ENCODE results near the gene GSDMA.

Gene GSDMA

DNA sequence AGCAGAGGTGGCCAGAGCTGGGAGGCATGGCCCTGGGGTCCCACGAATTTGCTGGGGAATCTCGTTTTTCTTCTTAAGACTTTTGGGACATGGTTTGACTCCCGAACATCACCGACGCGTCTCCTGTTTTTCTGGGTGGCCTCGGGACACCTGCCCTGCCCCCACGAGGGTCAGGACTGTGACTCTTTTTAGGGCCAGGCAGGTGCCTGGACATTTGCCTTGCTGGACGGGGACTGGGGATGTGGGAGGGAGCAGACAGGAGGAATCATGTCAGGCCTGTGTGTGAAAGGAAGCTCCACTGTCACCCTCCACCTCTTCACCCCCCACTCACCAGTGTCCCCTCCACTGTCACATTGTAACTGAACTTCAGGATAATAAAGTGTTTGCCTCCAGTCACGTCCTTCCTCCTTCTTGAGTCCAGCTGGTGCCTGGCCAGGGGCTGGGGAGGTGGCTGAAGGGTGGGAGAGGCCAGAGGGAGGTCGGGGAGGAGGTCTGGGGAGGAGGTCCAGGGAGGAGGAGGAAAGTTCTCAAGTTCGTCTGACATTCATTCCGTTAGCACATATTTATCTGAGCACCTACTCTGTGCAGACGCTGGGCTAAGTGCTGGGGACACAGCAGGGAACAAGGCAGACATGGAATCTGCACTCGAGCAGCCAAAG lies 54.7 kb downstream of the GSDMA start:
- no peak for DNase-seq (ENCODE audit: extremely low spot score, insufficient read length, low read depth)
- no peak for FAIRE-seq

DNA sequence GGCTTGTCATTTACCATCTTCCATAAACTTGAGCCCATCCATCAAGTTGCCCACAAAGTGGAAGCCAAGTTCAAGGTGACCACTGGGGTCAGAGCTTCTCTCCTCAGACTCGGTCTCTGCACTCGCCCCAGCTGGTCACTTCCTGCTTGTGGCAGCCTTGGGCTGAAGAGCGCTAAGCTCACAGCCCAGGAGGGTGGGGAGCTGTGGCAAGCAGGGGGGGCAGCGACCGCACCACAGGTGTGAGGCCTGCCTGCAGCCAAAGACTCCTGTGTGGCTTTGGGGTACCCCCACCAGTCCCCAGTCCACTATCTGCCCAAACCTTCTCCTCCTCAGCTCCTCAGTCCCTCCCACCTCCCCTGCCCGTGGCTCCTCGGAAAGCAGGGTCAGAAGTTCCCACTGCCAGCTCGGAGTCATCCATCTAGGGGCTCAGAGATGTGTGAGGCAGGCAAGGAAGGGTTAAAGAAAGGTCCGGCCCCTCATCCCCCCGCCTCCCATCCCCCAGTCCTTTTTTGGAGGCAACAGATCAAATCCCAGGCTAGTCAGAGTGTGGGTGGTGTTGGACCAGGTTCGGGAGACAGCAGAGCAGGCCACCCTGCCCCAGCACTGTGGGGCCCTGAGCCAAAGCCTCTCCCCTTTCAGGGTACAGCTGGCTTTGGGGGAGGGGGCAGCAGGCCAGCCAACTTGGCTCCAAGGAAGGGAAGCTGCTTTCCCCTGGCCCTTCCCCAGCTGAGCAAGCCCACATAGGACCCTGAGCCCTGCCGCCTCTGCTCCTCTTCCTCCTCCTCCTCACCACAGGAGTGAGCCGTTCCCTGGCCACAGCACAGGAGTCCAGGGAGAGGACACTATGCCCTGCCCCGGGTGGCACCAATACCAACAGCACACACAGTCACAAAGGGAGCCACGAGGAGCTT lies 55.7 kb downstream of the GSDMA start:
- no peak for DNase-seq (ENCODE audit: extremely low spot score, insufficient read length, low read depth)
- no peak for FAIRE-seq

DNA sequence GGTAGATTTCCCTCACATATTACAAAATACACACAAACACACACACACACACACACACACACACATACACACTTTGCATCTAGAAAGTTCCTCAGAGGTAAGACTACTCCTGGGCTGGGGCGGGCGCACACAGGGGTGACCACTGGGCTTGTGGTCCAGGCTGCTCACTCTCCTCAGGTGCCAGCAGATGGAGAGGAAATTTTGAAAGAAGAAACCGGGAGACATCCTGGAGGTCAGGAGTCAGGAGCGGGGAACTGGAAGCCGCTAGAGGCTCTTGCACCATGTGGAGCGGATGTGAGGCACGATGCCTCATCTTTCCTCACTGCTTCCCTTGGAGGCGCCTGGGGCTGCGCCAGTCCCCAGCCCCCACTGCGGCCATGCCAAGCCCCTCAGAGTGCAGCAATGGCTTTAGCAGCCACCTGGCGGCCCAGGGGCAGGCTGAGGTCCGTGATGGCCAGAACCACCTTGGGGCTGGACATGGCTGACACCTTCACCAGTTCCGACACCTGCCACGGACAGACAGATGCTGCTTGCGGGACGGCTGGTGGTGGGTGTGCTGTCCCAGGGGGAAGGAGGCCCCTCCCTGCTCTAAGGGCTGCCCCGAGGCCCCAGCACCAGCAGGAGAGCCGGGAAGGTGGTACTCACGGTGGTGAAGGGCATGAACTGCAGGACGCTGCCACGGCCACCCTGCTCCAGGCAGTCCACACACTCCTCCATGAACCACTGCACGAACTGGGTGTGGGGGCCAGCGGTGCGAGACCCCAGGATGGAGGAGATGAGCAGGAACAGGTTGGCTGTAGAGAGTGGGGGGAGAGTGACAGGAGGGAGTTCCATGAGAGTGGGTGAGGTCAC lies 56.6 kb downstream of the GSDMA start:
- no peak for FAIRE-seq
- no peak for DNase-seq (ENCODE audit: extremely low spot score, insufficient read length, low read depth)

DNA sequence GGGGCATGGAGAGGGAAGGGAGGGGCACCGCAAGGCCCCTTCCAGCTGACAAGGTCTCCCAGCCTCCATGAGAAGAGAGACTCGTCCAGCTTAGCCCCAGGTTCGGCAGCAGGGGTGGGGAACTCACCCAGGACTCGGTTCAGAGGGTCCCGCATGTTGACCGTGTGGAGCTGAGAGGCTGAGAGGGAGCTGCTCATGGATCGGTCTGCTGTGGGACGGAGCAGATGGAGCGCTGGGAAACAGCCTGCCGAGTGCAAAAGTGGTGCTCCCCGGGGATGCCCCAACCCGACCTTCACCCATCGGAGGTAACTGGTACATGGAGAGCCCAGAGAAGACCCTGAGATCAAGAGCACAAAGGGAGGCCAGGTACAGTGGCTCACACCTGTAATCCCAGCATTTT lies 57.3 kb downstream of the GSDMA start:
- FAIRE-seq = no peak
- DNase-seq (ENCODE audit: extremely low spot score, insufficient read length, low read depth) = no peak

DNA sequence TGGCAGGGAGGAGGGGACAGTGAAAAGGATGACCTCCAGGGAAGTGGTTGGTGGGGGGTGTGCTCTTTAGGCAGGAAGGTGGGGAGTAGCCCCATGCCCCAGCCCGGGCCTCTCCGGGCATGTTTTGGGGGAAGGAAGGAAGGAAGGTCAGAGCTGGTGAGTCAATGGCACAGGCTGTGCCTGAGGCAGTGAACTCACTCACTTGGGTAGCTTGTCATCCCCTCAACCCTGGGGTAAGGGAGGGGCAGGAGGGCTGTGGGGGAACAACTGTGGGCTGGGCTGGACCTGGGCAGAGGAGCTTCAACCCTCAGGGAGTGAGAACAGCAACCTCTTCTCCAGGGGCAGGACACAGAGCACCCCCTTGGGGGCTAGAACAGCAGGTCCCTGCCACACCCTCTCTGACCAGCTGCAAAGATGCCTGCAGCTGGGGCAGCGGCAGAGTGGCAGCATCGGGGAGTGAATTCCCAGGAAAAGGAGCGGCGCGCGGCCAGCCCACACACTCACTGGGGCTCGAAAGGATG lies 58.7 kb downstream of the GSDMA start:
- DNase-seq (ENCODE audit: extremely low spot score, insufficient read length, low read depth) (no peak), FAIRE-seq (no peak)

DNA sequence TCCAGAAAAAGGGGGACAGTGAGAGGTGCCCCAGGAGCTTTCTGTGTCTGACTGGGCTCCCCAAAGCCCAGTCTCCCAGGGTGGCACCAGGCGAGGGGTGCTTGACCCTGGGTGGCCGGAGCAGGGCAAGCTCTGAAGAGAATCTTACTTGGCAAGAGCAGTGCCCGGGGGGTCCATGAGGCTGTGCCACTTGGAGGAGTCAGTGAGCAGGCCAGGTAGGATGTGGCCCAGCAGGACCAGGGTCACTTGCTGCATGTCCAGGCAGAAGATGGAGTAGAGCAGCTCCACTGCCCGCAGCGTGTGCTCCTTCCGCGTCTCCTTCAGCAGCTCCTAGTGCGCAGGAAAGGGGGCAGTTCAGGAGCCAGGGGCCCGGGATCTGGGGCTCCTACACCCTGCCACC lies 59.7 kb downstream of the GSDMA start:
- DNase-seq (ENCODE audit: extremely low spot score, insufficient read length, low read depth) (no peak), FAIRE-seq (no peak)

DNA sequence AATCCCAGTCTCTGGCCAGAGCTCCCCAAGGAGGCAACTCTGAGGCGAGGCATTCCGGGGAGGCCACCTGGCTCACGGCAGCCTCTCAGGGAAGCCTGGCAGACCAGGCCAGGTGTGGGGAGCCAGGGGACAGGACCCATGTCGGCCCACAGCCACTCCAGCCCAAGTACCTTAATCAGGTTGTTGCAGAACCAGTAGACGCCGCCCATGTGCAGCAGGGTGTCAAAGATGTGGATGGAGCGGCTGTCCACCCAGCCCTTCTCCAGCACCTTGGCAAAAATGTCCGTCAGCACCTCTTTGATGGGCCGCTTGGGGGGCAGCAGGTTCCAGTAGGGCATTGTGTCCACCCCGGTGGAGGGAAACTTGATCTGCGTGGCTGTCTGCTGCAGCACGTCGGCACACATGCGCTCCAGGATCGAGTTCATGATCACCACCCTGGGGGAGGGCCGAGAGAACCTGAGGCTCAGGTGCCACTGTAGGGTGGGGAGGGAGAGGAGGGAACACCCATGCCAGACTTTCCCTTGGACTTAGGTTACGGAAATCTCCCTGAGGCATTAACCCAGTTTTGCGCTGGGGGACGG lies 60.2 kb downstream of the GSDMA start:
- FAIRE-seq (no peak), DNase-seq (ENCODE audit: extremely low spot score, insufficient read length, low read depth) (no peak)

DNA sequence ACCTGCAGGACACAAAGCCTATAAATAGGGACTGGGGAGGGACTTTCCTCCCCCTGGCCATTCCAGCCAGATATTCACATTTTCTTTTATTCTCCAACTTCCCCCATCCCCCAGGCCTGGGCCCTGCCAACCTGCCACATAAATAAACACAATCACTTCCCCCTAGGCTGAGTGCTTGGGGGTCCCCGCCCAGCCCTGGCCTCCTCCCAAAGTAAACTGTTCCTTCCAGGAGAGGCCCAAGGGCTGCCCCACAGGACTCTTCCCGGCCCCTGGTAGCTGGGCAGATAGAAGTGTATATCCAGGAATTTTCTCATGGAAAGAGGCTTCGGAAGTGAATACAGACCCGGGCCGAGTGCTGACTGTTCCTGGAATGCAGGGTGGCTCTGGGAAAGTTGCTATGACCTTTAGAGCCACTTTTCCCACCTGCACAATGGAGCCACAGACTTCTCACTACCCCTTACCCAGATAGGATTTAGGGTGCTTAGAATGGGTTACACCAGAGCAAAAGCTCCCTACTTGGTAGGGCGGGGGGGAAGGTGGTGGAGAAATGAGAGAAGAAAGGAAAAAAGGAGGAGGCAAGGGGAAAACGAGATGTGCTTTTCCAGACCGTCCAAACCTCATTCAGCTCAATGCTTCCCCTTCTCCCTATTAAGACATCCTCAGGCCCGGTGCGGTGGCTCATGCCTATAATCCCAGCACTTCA lies 60.9 kb downstream of the GSDMA start:
- DNase-seq (ENCODE audit: extremely low spot score, insufficient read length, low read depth) = no peak
- FAIRE-seq = no peak

DNA sequence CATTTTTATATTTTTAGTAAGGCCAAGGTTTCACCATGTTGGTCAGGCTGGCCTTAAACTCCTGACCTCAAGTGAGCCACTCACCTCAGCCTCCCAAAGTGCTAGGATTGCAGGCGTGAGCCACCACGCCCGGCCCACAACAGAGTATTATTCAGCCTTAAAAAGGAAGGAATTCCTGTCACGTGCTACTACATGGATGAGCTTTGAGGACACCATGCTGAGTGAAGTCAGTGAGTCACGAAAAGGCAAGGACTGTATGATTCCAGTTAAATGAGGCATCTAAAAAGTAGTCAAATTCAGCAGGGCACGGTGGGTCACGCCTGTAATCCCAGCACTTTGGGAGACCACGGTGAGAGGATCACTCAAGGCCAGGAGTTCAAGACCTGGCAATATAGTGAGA lies 62.1 kb downstream of the GSDMA start:
- DNase-seq (ENCODE audit: extremely low spot score, insufficient read length, low read depth) (no peak), FAIRE-seq (no peak)

DNA sequence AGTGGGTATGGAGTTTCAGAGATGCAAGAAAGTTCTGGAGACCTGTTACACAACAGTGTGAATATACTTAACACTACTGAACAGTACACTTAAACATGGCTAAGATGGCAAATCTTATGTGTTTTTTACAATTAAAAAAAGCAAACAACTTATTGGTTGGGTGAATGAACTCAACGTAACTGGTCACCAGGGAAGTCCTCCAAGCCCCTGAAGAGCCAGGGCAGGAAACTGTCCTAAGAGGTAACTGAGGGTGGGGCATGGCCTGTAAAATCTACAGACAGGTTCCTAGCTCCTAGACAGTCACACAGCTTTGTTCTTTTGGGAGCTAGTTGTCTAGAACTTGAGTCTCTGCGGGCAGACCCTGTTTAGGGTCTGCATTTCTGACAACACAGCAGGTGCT lies 62.8 kb downstream of the GSDMA start:
- FAIRE-seq = no peak

DNA sequence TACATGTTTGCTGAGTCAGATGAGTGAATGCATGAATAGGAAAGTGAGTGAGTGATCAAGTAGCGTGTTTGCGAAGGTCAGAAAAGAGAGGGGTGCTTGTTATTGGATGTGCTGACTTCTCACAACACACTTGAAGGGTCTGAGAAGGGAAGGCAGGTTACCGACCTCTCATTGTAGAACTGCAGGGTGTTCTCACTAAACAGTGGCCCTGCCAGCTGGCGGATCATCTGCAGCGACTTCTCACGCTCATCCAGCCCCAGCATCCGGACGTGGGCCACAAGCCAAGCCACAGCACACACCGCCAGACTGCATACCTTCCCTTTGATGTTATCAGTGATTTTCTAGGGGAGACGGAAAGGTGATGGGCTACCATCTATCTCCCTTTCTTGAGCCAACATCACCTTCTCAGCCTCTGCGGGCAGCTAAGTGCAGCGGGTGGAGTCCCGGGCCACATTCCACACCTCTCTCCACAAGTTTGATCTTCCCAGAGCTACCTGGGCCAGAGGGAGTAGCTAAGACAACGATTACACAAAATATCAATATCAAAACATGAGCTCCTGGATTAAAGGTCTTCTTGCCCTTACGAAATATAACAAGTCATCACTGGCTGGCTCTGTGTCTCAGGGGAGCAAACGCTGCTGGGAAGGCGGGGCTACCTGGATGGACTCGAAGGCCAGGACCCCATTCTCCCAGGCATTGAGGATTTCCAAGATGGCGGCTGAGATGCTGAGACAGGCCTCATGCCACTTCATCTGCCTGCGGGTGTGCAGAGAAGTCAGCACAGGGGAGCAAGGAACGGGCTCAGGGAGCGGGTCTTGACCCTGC lies 63.4 kb downstream of the GSDMA start:
- FAIRE-seq (no peak), DNase-seq (ENCODE audit: extremely low spot score, insufficient read length, low read depth) (no peak)

More for the DNA sequence above, 62.8 kb downstream of the GSDMA start:
- no peak for DNase-seq (ENCODE audit: extremely low spot score, insufficient read length, low read depth)

DNA sequence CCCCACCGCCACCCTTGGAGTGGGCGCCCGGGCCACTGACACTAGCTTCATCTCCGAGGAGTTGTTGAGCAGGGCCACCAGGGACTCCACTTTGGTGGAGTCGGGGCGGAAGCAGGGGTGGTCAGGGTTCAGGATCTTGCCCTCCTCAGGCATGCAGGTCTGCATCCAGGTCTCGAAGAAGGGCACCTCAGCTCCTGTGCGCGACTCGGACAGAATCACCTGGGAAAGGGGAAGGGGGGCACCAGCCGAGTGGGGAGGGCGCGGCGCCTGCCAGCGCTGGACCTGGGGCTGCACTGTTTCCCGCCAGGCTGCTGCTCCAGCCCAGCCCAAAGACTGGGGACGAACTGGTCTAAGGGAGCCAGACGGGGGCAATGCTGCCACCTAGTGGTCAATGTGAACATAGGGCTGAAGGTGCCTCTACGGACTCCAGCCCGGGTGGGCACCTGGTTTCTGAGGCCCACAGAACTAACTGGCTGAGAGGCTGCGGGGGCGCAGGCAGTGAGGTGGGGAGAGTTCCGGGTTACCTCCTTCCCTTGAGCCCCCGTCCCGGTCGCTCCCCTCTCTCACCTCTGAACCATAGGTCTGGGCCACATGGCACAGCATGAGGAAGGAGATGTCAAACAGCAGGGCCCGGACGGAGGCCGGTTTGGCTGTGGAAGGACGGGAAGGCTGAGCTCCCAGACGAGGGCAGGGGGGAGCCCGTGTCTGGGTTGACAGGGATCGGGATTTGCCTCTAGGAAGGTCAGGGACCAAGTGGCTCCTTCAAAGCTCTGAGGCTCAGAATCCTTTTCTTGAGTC lies 64.2 kb downstream of the GSDMA start:
- peak; percentile 78 for FAIRE-seq
- peak; percentile 74 for DNase-seq (ENCODE audit: extremely low spot score, insufficient read length, low read depth)

Measured in GM18507 (cell line).